GM12891 (cell line): Measurements from ENCODE around the gene DDX41.

ENCODE experiments used
- PAX5 ChIP-seq: IDR thresholded peaks from 2 replicates; pipeline ENCODE4 v1.6.1; 2011; ENCODE audit warnings: low read length, moderate library complexity, mild to moderate bottlenecking; ENCODE audit not compliant: insufficient read depth, severe bottlenecking
- POLR2A ChIP-seq: IDR thresholded peaks from 2 replicates; pipeline ENCODE4 v1.6.1; 2011; ENCODE audit warnings: low read depth, low read length, control low read depth
- POLR2AphosphoS5 ChIP-seq: IDR thresholded peaks from 2 replicates; pipeline ENCODE4 v1.6.1; 2011; ENCODE audit warnings: low read depth, low read length, control low read depth
- POU2F2 ChIP-seq: IDR thresholded peaks from 2 replicates; pipeline ENCODE4 v1.6.1; 2011; ENCODE audit warnings: low read depth, mild to moderate bottlenecking, control low read depth, low read length, moderate library complexity
- SPI1 ChIP-seq: IDR thresholded peaks from 2 replicates; pipeline ENCODE4 v1.6.1; 2011; ENCODE audit warnings: low read depth, low read length, control low read depth
- TAF1 ChIP-seq: IDR thresholded peaks from 2 replicates; pipeline ENCODE4 v1.6.1; 2011; ENCODE audit warnings: low read depth, low read length, control low read depth

GRCh38 chr5:177484902-177485549, 31.7 kb downstream of the DDX41 start:
- 0 out of 2 replicates have a peak, but pooled peaks have one; percentile 5 for TF ChIP-seq POLR2AphosphoS5
- TF ChIP-seq PAX5 = no peak
- TF ChIP-seq POLR2A = no peak
- TF ChIP-seq TAF1 = no peak
- TF ChIP-seq SPI1 = no peak
- no peak for TF ChIP-seq POU2F2
